GM10847 (cell line): ENCODE data around the gene C11orf86.

Experiments used
- POLR2A ChIP-seq: IDR thresholded peaks from 2 replicates; pipeline ENCODE4 v1.6.1; 2011; ENCODE audit not compliant: insufficient read length; ENCODE audit errors: extremely low read depth

The C11orf86 gene

DNA sequence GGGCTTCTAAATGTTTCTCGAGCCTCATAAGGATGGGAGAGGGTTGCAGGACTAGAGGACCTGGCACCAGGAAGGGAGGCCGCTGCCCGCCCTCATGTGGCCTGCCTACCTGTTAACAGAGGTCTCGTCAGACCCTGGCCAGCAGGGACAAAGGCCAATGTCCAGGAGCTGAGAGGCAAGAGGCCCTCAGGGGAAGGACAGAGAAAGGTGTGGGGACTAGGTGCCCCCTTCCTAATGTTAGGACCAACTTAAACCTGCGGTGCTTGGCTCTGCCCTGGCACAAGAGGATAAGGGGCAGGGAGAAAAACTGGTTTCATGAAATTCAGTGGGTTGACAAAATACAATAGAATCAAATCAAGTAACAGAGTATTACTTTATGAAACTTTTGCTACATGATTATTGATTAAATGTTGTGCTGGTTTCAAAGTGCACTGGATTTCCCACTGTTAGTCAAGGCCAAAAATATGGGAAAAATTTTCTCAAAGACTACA is 27.9 kb downstream of the C11orf86 start:
- no peak for TF ChIP-seq POLR2A

DNA sequence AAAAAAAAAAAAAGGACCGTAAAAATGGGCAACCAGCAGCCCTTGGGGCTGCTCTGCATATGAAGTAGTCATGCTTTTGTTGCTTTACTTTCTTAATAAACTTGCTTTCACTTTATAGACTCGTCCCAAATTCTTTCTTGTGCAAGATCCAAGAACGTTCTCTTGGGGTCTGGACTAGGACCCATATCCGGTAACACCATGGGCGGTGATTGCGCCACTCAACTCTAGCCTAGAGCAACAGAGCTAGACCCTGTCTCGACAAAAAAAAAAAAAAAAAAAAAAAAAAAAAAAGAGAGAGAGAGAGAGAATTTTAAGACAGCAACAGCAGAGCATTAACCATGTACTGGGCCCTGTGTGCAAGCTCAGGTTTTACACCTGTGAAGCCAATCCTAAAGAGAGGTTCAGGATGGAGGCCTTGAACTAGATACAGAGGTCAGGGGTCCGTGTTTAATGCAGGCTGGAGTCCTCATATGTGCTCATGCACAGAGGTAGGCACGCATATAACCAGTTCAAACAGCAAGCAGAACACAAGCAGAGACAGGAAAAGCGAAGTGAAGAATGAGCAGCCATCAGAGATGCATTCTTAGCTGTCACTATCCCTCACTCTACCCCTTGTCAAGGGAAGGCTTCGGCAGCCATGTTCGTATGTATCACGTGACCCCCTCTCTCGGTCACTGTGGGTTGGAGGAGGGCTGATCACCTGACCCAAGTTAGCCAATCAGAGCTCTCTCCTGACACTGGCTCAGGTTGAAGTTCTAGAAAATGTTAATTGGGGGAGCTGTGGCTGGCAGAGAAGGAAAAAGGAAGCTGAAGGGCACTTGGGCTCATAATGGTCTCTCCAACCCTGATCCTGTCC is 31.2 kb downstream of the C11orf86 start:
- no peak for TF ChIP-seq POLR2A

DNA sequence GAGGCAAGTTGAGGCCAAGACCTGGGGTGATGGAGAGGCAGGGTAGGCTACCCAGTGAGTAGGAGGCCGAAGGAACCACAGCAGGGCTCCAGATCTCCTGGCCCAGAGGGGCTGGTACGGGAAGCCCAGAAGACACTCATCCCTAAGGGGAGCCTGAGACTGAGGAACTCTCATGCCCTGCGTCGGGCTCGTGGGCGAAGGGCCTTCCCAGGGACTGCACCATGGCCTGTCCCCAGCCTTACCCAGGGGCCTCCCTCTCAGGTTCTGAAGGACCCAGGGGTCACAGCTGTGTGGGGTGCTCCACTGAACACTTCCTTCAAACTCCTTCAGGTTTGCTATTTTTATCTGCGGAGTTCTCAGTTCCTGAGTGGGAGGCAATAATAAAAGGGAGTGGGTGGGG is 32.0 kb downstream of the C11orf86 start:
- TF ChIP-seq POLR2A: no peak

DNA sequence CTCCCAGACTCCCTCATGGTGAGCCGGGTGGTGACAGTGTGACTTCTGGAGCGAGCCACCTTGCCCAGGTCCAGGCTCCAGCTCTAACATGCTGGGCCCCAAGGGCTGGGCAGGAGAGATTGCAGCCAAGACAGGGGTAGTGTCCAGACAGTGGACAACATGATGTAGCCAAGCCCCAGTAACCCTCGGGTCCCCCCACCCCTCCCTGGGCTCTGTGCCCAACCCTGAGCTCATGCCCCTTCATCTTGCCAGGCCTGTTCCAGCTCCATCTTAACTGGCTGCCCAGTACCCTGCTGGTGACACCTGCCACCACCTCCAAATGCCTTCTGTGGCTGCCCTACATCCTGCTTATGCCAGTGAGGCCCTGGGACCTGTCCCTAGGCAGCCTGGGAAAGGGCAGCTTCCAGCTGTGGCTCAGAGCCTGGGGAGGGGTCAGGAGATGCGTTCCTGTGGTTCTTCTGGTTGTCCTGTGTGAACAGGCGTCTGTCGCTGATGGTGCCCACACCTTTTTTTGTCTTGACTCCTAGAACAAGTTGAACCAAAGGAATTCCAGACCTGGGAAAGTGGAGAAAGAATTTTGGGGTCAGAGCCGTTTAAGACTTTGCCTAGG is 35.3 kb downstream of the C11orf86 start:
- no peak for TF ChIP-seq POLR2A

DNA sequence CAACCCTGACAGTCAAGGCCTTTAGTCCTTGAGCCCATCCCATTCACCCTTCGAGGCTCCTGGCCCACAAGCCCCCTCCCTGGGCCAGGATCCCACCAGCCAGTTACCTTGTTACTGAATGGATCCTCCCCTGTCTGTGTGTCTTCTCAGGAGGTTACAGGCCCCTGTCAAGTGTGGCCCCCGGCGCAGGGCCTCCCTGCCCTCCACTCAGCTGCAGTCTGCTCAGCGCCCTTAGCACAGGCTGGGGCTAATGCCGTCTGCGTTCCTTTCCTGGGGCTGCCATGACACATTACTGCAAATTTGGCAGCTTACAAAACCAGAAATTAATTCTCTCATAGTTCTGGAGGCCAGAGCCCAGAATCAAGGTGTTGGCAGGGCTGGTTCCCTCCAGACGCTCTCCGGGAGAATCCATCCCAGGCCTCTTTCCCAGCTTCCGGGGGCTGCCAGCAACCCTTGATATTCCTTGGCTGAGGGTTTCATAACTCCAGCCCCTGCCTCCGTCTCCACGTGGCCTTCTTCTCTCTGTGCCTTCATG is 38.5 kb downstream of the C11orf86 start:
- TF ChIP-seq POLR2A: no peak

DNA sequence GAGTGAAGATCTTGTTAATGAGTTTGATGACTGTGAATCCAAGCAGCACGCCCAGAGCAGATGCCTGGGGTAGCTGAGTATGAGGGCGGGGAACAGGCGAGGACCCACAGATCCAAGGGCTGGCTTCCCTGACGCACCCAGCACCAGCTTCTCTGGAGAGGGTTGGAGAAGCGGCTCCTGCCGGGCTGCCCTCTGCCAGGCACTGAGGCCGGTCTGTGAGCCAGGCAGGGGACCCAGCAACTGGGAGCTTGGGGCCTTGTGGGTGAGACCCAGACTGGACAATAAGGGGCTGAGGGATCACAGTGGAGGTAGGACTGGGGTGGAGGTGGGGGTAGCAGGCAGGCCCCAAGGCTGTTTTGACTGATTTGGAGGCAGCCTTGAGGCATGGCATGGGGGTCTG is 39.2 kb downstream of the C11orf86 start:
- no peak for TF ChIP-seq POLR2A

DNA sequence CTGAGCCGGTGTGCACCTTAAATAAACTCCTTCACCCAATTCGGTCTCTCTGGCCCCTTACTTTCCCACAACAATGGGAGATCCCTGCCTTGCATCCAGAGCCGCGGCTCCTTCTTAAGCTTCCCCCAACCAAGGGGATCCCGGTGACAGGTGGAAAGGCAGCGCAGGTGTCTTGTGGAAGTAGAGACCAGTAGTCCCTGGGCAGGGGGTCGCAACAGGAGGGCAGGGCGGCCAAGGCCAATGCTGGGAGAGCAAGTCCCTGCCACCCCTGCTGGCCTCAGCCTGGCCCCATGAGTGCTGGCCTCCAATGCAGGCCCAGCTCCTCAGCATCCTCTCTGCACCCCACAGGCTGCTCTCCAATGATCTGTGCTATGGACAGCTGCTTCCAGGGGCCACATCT is 39.9 kb downstream of the C11orf86 start:
- TF ChIP-seq POLR2A: no peak

DNA sequence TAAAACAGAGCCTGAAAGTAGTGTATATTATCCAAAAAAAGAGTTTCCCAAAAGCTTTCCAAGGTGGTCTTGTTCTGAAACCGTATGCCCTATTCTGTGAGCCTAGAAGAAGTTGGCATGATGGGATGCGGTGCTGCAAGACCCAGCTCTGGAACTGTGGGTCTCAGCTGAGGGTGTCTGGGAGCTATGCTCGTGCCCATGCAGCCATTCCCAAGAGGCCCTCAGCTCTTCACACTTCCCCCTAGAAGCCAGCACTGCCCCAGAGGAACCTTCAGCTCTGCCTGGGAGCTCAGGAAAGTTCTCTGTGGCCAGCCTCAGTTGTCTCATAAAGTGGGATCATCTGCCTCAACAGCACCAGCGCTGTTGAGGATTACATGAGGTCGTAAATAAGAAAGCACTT is 41.4 kb downstream of the C11orf86 start:
- no peak for TF ChIP-seq POLR2A

DNA sequence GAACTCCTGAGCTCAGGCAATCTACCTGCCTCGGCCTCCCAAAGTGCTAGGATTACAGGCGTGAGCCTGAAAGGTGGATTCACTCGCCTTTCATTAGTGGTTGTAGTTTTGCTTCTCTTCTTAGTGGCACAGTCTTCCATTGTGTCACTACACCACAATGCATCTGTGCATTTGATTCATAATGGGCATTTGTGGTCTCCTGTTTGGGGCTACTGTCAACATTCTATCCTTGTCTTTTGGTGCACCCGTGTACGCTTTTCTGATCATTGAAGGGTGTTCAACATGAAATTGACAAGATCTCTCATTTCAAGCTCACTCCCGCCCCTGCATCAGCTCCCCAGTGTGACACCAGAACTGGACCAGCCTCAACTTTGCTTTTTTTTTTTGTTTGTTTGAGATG is 45.8 kb downstream of the C11orf86 start:
- no peak for TF ChIP-seq POLR2A

DNA sequence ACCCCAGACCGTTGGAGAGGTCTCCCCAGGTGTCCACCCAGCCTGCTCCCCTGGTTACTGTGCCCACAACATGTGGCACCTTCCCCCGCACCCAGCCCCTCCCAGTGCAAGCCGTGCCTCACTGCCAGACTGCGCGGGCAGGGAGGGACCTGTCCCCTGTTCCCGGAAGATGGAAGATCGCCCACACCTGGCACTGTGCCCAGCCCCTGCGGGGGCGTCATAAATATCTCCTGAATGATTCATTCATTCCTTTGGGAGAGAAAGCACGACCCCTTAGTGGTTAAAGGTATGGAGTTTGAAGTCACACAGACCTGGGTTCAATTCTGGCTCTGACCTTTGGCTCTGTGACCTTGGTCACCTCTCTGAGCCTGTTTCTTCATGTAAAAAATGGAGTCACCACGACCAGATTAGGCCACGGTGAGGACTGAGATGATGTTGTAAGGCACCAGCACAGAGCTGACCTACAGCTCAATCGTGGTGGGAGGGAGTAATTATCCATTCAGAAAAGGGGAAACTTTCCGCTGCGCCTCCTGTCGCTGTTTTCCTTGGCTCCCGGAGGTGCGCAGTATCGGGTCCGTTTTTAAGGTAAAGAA is 47.3 kb downstream of the C11orf86 start:
- TF ChIP-seq POLR2A: no peak

DNA sequence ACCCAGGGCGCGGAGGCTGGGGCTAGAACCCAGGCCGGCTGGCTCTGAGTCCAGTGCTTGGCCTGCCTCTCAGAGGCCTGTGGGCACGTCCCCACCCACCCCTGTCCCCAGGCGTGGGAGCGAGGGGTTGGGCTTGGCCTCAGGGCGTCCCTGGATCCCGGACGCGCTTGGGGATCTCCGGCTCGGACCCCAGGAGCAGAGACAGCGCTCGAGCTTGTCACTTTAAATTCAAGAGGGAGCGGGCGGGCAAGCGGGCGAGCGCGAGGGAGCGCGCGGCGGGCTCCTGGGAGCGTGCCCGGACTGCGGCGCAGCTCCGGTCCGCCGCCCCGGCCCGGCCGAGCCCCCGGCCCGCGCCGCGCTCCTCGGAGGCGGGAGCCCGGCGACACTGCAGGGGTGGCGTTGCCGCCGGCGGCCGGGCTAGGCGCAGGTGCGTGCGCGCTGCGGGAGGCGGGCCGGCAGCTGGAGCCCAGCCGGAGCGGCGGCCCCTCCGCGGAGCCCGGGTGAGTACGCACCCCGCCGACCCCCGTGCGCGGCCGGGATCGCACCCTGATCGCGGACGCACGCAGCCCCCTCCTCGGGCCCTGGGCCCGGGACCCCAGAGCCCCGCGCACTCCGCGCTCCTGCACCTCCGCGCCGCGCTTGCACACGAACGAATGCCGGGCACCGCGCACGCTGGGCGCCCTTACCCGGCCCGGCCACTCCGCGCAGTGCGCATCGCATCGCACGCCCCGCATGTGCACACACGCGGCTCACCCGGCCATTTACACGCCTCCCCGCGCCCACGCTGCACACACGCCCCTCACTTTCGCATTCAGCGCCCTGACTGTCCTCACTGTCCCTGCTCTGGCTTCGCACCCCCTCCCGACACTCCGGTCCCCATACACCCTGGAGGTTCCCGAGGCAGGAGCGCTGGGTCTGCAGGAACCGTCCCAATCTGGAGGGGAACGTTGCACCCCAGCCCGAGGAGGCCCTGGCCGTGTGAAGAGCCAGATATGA is 48.2 kb downstream of the C11orf86 start, which contains the start of gene SYT12:
TSS of gene SYT12 (plus strand) at position 174 of the 996 bp plus-strand sequence. CDS start 7,011 bp downstream, outside the sequence.
- TF ChIP-seq POLR2A: no peak

DNA sequence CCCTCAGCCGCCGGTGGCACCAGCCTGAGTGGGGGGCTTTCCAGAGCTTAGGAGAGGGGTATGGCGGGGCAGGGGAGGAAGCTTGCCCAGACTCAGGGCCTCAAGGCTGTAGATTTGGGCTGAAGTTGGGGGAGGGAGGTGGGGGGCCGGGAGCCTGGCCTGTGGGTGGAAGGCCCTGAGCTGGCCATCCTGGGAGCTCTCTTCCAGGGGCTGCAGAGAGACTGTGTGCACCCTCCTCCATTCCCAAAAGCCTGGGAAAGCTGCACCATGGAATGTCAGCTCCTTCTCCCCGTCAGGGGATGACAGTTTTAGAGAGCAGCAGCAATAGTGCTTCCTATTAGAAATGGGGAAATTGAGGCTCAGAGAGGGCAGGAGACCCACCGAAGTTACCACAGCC is 48.9 kb downstream of the C11orf86 start:
- no peak for TF ChIP-seq POLR2A

DNA sequence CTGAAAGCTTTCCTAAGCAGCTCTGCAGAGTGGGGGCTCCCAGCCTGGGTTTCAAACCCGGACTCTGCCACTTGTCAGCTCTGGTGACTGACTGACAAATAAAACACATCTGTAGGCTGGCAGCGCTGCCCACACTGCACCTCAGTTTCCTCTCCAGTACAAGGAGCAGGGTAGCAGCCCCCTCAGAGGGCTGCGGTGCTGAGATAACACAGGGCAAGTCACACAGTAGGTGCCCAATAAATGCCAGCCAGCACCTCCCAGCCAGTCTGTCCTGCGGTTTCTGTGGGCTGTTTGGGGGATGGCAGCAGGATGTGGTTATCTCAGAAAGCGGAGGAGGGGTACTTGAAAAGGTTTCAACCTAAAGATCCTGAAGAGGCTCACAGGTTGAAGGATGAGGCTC is 49.3 kb downstream of the C11orf86 start:
- no peak for TF ChIP-seq POLR2A

DNA sequence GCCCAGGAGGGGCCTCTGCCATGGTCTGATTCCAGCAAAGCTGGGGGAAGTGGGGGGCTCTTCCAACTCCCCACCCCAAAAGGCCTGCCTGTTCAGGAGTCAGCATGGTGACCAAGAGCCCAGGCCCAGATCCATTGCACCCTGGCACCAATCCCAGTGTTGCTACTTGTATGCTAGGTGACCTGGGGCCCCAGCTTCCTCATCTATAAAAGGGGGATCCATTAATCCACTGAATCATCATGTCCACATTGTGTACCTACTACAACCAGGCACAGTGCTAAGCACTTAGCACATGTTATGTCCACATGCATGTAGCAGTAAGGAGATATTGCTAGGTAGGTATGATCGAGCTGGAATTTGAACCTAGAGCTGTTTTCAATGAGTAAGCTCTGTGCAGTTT is 49.9 kb downstream of the C11orf86 start:
- TF ChIP-seq POLR2A: no peak

DNA sequence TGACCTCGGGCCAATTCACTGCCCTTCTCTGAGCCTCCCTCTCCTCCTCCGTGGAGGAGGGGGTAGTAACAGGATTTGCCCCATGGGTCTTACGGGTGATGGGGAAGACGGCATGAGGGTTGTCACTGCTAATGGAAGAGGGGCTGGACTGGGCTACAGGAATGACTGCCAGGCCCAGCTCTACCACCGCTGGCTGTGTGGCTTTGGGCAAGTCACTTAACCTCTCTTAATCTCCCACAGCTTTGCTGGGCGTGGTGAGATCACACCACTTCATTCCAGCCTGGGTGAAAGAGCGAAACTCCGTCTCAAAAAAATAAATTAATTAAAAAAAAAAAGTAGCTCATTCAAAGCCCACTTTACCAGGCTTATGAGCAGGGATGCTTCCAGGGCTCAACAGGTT is 50.6 kb downstream of the C11orf86 start:
- no peak for TF ChIP-seq POLR2A
